Smooth muscle cell of the pulmonary artery (primary cell): Measurements from ENCODE around the gene SLCO1C1. TPM values are rescaled to one million over a fixed set of nuclear protein-coding genes. Genes with fewer than 3 reads are reported as not detected.

Experiments used
- total RNA-seq: library from RNA; depleted of rRNA; stranded (reverse); fragments of >200 nt; gene quantifications from 2 replicates; pipeline ENCODE4 v1.2.3, GENCODE V29; 2014

The SLCO1C1 gene
- 0.63 and 2.0 TPM in 2 replicates for total RNA-seq

GRCh38 chr12:20695232-20695631 lies at the start of gene SLCO1C1:
SLCO1C1 (plus strand) TSS chr12:20695332; CDS start chr12:20699577, 4,245 bp downstream.

Other genes starting within 250 kb of the SLCO1C1 start
- 0.07 TPM in 1 of 2 replicates, not detected in the other for gene SLCO1B3, start 115.4 kb downstream of the SLCO1C1 start, total RNA-seq